ENCODE results near the gene ERCC3.
A peak's percentile ranks its signal among the peaks of the same experiment; 100 is the strongest.
"Not testable (repeated sequence)": the region's sequence is repeated elsewhere in the genome, so short reads cannot be mapped to it uniquely, and the experiment has no call there.

The ERCC3 gene

GRCh38 chr2:127226520-127227263 is 67.3 kb downstream of the ERCC3 start:
- peaks cover 6% of the 10 kb centered on the region for H3K4me1 Mint-ChIP-seq (ENCODE audit: low read depth)
- H3K4me3 Mint-ChIP-seq, result peak overlapping the region; percentile 70
- H3K27ac Mint-ChIP-seq, result peak overlapping the region; percentile 76
- H3K36me3 Mint-ChIP-seq (ENCODE audit: low read depth), result no peaks in the 10 kb centered on the region
- peaks cover 29% of the 10 kb centered on the region for H3K27me3 Mint-ChIP-seq (ENCODE audit: low read depth)
- H3K9me3 Mint-ChIP-seq, result peaks cover 8% of the 10 kb centered on the region

- H3K4me1 Mint-ChIP-seq (ENCODE audit: low read depth), result peaks cover 6% of the 10 kb centered on the region
- H3K4me3 Mint-ChIP-seq, result no peak overlapping the region
- no peaks in the 10 kb centered on the region for H3K36me3 Mint-ChIP-seq (ENCODE audit: low read depth)
- H3K27ac Mint-ChIP-seq, result no peak overlapping the region
- H3K27me3 Mint-ChIP-seq (ENCODE audit: low read depth), result peaks cover 27% of the 10 kb centered on the region
- peaks cover 8% of the 10 kb centered on the region for H3K9me3 Mint-ChIP-seq
Observed at GRCh38 chr2:127226132-127226519, 67.8 kb downstream of the ERCC3 start.

GRCh38 chr2:127225186-127225960 is 68.6 kb downstream of the ERCC3 start:
- Mint-ChIP-seq H3K36me3 (ENCODE audit: low read depth) (no peaks in the 10 kb centered on the region), H3K27ac (no peak overlapping the region), H3K4me3 (no peak overlapping the region), H3K27me3 (ENCODE audit: low read depth) (peaks cover 34% of the 10 kb centered on the region), H3K9me3 (peaks cover 8% of the 10 kb centered on the region), H3K4me1 (ENCODE audit: low read depth) (peaks cover 11% of the 10 kb centered on the region)

- H3K27me3 Mint-ChIP-seq (ENCODE audit: low read depth), result peaks cover 38% of the 10 kb centered on the region
- not testable (repeated sequence) for H3K36me3 Mint-ChIP-seq (ENCODE audit: low read depth)
Observed at GRCh38 chr2:127224135-127224534, 69.8 kb downstream of the ERCC3 start.

GRCh38 chr2:127220768-127221527 is 73.0 kb downstream of the ERCC3 start:
- Mint-ChIP-seq H3K9me3 (no peaks in the 10 kb centered on the region), H3K27me3 (ENCODE audit: low read depth) (peaks cover 59% of the 10 kb centered on the region), H3K4me3 (peak overlapping the region; percentile 58), H3K36me3 (ENCODE audit: low read depth) (no peaks in the 10 kb centered on the region), H3K27ac (no peak overlapping the region), H3K4me1 (ENCODE audit: low read depth) (peaks cover 12% of the 10 kb centered on the region)

More at GRCh38 chr2:127224135-127224534, 69.8 kb downstream of the ERCC3 start:
- not testable (repeated sequence) for H3K4me3 Mint-ChIP-seq, H3K27ac Mint-ChIP-seq, H3K9me3 Mint-ChIP-seq
- H3K4me1 Mint-ChIP-seq (ENCODE audit: low read depth), result peaks cover 14% of the 10 kb centered on the region

- Mint-ChIP-seq H3K27ac (no peak within 1 kb of the TSS), H3K27me3 (ENCODE audit: low read depth) (peaks cover 59% of the 10 kb centered on the region)
Observed at GRCh38 chr2:127220102-127220767, 73.7 kb downstream of the ERCC3 start, which contains the start of gene CYP27C1. CYP27C1 (minus strand) TSS chr2:127220299; CDS start chr2:127220270, 29 bp downstream.

GRCh38 chr2:127219171-127220070 is 74.5 kb downstream of the ERCC3 start:
- H3K4me3 Mint-ChIP-seq, result no peak overlapping the region
- H3K27ac Mint-ChIP-seq, result no peak overlapping the region
- peaks cover 56% of the 10 kb centered on the region for H3K27me3 Mint-ChIP-seq (ENCODE audit: low read depth)
- H3K36me3 Mint-ChIP-seq (ENCODE audit: low read depth), result no peaks in the 10 kb centered on the region
- H3K9me3 Mint-ChIP-seq, result no peaks in the 10 kb centered on the region
- H3K4me1 Mint-ChIP-seq (ENCODE audit: low read depth), result peaks cover 10% of the 10 kb centered on the region

More at GRCh38 chr2:127220102-127220767, 73.7 kb downstream of the ERCC3 start, which contains the start of gene CYP27C1:
- Mint-ChIP-seq H3K4me3 (peak within 1 kb of the TSS; percentile 58), H3K4me1 (ENCODE audit: low read depth) (peaks cover 10% of the 10 kb centered on the region), H3K36me3 (ENCODE audit: low read depth) (no peaks in the 10 kb centered on the region), H3K9me3 (no peaks in the 10 kb centered on the region)

- no peaks in the 10 kb centered on the region for H3K9me3 Mint-ChIP-seq
- H3K4me1 Mint-ChIP-seq (ENCODE audit: low read depth), result peaks cover 10% of the 10 kb centered on the region
- no peaks in the 10 kb centered on the region for H3K36me3 Mint-ChIP-seq (ENCODE audit: low read depth)
- H3K4me3 Mint-ChIP-seq, result no peak overlapping the region
- H3K27ac Mint-ChIP-seq, result no peak overlapping the region
- H3K27me3 Mint-ChIP-seq (ENCODE audit: low read depth), result peaks cover 54% of the 10 kb centered on the region
Observed at GRCh38 chr2:127218812-127219170, 75.2 kb downstream of the ERCC3 start.

- Mint-ChIP-seq H3K9me3 (no peaks in the 10 kb centered on the region), H3K27ac (no peak overlapping the region), H3K27me3 (ENCODE audit: low read depth) (peaks cover 56% of the 10 kb centered on the region), H3K36me3 (ENCODE audit: low read depth) (no peaks in the 10 kb centered on the region), H3K4me1 (ENCODE audit: low read depth) (peaks cover 10% of the 10 kb centered on the region), H3K4me3 (no peak overlapping the region)
Observed at GRCh38 chr2:127217470-127218325, 76.2 kb downstream of the ERCC3 start.

GRCh38 chr2:127216593-127216992 is 77.4 kb downstream of the ERCC3 start:
- Mint-ChIP-seq H3K4me1 (ENCODE audit: low read depth) (peaks cover 10% of the 10 kb centered on the region), H3K4me3 (no peak overlapping the region), H3K27ac (no peak overlapping the region), H3K27me3 (ENCODE audit: low read depth) (peaks cover 65% of the 10 kb centered on the region), H3K36me3 (ENCODE audit: low read depth) (no peaks in the 10 kb centered on the region), H3K9me3 (no peaks in the 10 kb centered on the region)

GRCh38 chr2:127216095-127216494 is 77.8 kb downstream of the ERCC3 start:
- Mint-ChIP-seq H3K36me3 (ENCODE audit: low read depth) (no peaks in the 10 kb centered on the region), H3K9me3 (no peaks in the 10 kb centered on the region), H3K4me1 (ENCODE audit: low read depth) (peaks cover 10% of the 10 kb centered on the region), H3K27me3 (ENCODE audit: low read depth) (peaks cover 66% of the 10 kb centered on the region), H3K27ac (no peak overlapping the region), H3K4me3 (no peak overlapping the region)

- H3K27me3 Mint-ChIP-seq (ENCODE audit: low read depth), result peaks cover 71% of the 10 kb centered on the region
- H3K9me3 Mint-ChIP-seq; H3K36me3 Mint-ChIP-seq (ENCODE audit: low read depth); H3K27ac Mint-ChIP-seq; H3K4me3 Mint-ChIP-seq; H3K4me1 Mint-ChIP-seq (ENCODE audit: low read depth): not testable (repeated sequence)
Observed at GRCh38 chr2:127214201-127214600, 79.7 kb downstream of the ERCC3 start.

GRCh38 chr2:127208313-127208712 is 85.6 kb downstream of the ERCC3 start:
- no peak overlapping the region for H3K4me3 Mint-ChIP-seq
- H3K9me3 Mint-ChIP-seq, result no peaks in the 10 kb centered on the region
- H3K4me1 Mint-ChIP-seq (ENCODE audit: low read depth), result no peaks in the 10 kb centered on the region
- H3K27ac Mint-ChIP-seq, result no peak overlapping the region
- no peaks in the 10 kb centered on the region for H3K36me3 Mint-ChIP-seq (ENCODE audit: low read depth)
- H3K27me3 Mint-ChIP-seq (ENCODE audit: low read depth), result peaks cover 37% of the 10 kb centered on the region
